Amygdala (tissue), 56 donors: ENCODE measurements around the gene AVPR1A.
A peak's percentile ranks its signal among the peaks of the same experiment; 100 is the strongest.
"Not testable (repeated sequence)": the region's sequence is repeated elsewhere in the genome, so short reads cannot be mapped to it uniquely, and the experiment has no call there.

Experiments used
- DNase-seq, 56 donors: peaks; one replicate each; lab custom pipeline; 2025; lab: John Stamatoyannopoulos, UW

Gene AVPR1A

DNA sequence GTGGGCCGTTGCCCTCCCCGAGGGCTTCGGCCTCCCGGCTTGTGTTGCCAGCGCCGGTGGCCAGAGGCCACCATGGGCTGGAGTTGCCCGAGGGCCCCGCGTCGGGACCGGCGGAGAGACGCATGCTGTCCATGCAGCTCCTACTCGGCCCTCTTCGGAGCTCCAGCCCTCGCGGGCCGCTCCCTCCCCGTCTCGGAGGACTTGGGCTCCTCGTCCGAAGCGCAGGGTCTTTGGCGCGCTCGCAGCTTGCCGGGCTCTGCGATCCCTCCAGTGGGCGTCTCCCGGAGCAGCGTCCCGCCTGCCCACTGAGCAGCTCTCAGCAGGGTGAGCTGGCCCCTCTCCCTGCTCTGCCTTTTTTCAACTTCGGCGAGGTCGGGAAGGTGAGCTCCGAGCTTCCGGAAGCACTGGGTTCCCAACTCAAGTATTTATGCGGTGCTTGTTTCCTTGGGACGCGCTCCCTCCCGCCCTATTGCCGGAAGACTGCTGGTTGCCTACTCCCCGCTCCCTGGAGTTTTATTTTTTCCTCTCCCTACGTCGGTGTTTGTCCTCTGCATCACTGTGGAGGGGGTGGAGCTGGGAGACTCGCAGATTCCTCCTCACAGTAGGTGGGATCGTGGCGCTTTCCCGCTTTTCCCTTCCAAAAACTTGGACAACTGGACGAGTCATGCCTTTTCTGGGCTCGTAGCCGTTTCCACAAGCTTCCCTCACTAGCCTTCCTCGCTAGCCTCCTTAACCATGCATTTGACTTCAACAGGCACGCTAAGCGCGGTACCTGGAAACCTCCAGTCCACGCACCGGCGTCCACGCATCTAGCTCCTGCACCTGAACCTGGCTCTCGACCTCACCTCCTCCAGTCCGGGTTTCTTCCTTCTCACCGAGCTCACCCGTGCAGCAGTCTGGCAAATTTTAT is at the start of gene AVPR1A:
Gene AVPR1A (minus strand): TSS at position 489 of the 910 bp plus-strand sequence. CDS start 365 bp downstream, at position 124.
- peak in 2 of 56 donors; percentile 1 to 2 for DNase-seq

DNA sequence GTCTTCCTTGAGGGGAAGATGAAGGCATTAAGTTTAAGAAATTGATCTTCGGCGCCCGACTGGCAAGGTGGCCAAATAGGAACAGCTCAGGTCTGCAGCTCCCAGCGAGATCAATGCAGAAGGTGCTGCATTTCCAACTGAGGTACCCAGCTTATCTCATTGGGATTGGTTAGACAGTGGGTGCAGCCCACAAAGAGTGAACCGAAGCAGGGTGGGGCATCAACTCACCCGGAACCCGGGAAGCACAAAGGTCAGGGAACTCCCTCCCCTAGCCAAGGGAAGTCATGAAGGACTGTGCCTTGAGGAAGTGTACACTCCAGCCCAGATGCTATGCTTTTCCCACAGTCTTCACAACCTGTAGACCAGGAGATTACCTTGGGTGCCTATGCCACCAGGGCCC is 45.2 kb upstream of the AVPR1A start:
- no peak for DNase-seq

DNA sequence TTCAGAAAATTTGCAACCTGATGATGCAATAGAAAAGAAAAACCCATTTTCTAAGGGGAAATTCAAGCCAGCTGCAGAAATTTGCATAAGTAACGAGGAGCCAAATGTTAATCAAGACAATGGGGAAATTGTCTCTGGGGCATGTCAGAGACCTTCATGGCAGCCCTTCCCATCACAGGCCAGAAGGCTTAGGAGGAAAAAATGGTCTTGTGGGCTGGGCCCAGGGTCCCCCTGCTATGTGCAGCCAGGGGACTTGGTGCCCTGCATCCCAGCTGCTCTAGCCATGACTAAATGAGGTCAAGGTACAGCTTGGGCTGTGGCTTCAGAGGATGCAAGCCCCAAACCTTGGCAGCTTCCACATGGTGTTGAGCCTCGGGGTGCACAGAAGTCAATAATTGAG is 28.2 kb upstream of the AVPR1A start:
- no peak for DNase-seq

DNA sequence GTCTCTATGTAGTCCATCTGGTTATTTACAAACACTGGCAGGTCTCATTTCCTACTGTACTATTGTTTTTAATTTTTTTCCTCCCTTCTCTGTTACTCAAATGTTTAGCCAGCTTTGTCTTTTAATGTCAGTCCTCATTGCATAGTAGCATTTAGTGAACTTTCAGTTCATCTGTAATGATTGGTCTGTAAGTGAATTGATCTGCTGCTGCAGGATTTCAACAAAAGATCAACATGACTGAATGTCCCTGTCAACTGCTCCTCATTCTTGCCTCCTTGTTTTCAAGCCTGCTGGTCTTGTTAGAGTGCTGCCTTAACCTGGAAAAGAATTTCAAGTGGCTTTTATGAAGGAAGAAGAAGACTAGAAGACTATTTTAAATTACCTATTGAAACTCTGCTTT is 19.3 kb upstream of the AVPR1A start:
- no peak for DNase-seq

DNA sequence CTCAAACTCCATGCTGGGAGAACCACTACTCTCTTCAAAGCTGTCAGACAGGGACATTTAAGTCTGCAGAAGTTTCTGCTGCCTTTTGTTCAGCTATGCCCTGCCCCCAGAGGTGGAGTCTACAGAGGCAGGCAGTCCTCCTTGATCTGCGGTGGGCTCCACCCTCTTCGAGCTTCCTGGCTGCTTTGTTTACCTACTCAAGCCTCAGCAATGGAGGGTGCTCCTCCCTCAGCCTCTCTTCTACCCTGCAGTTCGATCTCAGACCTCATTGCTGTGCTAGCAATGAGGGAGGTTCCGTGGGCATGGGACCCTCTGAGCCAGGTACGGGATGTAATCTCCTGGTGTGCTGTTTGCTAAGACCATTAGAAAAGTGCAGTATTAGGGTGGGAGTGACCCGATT is 16.7 kb upstream of the AVPR1A start:
- not testable (repeated sequence) for DNase-seq

DNA sequence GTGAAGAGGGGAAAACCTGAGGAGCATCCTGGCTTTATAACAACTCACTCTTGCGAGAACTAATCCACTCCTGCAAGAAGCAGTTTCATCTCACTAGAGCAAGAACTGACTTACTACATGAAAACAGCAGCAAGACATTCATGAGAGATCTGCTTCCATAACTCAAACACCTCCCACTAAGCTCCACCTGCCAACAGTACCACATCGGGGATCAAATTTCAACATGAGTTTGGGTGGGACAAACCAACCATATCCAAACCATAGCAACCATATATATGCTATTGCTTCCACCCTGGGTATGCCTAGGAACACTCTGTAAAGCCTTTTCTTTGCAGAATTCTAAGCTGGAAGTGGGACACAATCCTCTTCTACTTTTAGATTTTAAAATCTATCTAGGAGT is 13.9 kb upstream of the AVPR1A start:
- no peak for DNase-seq

DNA sequence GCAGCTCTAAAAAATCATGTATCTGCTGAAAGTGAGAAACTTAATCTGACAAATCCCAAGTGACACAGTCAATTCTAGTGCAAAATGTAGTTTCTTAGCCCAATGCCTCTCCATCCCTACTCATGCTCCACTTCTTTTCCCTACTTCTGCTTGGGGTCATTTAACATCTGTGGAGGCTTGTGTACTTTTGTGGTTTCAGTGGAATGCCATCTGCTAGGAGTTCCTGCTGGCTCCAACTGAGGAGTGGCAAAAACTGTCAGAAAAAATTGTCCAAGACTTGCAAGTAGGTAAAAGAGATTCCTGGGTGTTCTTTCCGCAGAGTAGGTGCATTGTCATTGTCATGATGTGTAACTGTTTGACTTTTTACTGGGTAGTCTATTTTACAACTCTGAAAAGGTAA is 12.5 kb upstream of the AVPR1A start:
- DNase-seq, result no peak

DNA sequence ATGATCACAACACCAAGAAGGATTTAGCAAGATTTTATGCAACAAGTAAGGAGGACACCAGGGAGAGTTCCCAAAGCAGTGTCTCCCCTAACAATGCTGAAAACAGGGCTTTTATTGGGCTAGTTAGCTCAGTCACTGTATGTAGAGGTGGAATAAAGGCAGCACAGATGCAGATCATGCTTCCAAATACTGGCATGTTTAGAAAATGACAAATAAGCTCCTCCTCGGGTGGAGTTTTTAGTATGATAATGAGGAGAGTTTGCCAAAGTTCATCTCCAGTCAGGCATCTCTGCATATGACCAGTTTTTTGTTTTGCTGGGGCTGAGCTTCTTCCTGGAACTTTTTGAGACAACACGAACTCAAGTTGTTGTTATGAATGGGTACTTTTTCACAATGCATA is 4.4 kb upstream of the AVPR1A start:
- DNase-seq, result no peak

DNA sequence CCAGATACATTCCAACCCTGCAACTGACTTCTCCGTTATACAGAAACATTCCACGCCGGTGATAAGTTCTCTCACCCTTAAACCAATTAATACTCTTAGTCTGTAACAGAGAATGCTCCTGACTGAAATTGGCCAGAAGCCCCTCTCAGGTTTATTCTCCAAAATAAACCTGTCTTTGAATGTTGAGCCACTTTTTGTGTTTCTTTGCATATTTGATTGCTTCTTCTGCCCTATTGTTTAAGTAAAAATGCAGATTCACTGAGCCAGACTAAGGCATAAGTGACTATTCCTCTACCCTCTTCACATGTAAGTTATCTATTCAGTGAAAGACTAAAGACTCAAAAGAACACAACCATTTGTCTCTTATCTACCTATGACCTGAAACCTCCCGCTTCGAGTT is 3.6 kb upstream of the AVPR1A start:
- no peak for DNase-seq

DNA sequence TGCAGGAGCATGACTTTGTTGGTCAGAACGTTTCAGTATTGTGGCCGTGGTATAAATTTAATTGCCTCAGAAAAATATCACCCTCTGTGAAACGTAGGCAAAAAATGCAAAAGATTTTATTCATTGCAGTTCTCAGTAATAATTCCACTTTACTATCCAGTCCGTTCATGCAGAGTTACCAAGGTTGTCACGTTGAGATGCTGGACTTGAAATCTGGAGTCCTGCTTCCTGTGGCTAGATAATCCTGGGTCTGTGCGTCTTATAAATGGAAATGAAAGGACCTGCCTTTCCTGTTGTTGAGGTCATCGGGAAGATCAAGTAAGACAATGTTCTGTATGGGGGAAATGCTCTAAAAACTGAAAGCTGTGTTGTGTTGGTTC is 1.3 kb upstream of the AVPR1A start:
- no peak for DNase-seq

DNA sequence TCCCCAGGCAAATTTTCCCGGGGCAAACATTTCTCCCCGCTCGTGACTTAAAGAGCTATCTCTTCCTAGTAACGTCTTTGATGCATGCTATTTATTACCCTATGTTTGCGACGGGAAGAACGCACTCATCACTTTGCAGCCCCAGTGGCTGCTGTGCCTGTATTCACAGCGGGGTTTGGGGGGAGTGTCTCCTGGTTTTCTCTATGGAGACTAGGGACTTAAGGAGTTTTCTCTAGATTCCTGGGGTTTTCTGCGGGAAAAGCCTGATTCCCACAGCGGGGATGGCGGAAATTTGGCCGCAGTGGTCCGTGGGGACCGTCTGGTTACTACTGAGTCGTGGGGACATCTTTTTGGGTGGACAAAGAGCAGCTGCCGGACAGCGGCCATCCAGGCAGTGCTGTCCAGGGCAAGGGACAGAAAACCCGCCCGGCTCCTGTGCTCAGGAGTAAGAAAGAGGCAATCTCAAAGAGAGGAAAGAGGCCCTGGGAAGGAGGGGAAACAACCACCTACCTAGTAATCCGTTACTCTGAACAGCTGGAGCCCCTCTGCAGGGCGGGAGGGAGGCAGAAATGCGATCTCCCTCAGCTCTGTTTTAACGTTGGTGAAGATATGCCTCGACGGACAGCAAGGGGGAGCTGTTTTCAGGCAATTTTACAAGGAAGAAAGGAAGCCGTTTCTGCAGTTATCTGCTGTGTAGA is 771 bp upstream of the AVPR1A start:
- DNase-seq, result peak in 23 of 56 donors; percentile 2 to 52 (median 19)

DNA sequence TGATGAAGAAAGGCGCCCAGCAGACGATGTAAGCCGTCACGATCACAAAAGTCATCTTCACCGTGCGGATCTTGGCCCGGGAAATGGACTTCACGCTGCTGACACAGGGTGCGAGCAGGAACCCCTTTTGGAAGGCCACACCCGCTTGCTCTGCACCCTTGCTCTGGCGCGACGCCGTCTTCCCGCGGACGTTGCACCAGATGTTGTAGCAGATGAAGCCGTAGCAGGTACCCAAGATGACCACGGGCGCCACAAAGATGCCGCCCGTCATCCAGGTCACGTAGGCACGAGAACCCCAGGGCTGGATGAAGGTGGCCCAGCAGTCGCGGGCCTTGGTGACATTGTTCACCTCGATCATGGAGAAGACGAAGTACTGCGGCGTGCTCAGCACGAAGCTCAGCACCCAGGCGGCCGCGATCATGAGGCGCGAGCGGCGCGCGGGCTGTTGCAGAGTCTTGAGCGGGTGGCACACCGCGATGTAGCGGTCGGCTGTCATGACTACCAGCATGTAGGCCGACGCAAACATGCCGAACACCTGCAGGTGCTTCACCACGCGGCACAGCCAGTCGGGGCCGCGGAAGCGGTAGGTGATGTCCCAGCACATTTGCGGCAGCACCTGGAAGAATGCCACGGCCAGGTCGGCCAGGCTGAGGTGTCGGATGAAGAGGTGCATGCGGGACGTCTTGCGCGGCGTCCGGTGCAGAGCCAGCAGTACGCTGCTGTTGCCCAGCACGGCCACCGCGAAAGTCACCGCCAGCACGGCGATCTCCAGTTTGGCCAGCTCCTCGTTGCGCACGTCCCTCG is 890 bp downstream of the AVPR1A start:
- peak in 1 of 56 donors; percentile 2 for DNase-seq

DNA sequence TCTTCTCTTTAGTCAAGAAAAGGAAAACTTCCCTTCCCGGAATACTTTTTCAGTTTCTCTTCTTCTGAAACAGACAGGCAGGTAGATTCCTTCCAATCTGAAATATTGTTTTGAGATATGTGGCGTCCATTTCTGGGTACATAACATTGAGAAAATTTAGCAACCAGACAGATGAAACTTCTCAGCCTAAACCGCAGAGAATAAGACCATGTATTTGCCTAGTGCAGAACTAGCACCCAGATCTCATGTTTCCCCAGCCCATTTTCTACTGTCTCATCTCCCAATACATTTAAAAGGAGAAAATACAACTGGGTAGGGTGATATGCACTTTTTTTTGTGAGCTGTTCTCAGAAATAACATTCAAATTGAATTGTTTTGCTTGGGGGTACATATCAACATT is 6.4 kb downstream of the AVPR1A start:
- no peak for DNase-seq

DNA sequence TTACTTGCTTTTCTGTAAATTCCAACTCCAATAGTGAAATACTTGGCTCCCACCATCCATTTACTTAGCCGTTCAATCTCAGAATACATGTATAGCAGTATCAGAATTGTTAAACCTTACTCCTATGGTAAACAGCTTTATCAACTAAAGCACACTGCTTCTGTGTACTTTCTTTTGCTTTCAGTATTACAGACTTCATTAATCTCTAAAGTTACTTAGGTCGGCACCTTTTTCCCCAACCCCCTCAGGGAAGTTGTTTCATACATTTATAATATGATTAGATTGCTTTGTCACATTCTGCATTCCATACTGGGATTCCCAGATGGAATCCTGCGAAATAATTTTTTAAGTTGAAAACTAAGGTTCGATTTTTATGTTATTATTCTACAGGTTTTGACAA is 12.5 kb downstream of the AVPR1A start:
- DNase-seq, result no peak

DNA sequence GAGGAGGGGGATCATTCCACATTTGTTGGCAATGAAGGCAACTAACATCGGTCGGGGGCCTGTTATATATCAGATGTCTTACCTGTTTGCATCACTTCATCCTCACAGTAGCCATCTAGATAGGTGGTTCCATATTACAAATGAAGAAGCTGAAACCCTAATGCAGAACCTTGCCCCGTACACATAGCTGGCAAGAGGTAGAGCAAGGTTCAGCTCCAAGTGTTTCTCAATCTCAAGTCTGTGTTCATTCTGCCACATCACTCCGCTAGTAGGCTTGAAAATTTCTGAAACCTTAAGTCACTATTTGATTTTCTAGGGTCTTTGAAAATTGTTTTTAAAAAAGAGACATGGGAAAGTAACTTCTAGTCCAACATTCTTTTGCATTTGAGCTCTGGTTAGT is 17.0 kb downstream of the AVPR1A start:
- no peak for DNase-seq

DNA sequence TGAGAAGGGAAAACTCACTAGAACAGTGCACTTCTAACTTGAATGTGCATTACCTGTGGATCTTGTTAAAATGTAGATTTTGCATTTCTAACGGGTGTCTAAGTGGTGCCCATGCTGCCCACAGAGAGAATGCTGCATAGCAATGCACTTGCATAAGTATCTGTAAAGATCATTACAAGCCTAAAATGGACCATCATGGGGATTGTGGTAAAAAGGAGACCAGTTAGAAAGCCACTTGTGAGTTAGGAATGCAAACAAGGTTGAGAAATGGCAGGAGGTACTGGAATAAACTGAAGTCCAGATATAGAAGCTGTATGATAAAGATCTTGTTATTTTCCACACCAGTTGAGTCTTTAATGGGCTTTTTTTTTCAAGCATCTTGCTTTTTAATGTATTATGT is 18.8 kb downstream of the AVPR1A start:
- DNase-seq, result no peak

DNA sequence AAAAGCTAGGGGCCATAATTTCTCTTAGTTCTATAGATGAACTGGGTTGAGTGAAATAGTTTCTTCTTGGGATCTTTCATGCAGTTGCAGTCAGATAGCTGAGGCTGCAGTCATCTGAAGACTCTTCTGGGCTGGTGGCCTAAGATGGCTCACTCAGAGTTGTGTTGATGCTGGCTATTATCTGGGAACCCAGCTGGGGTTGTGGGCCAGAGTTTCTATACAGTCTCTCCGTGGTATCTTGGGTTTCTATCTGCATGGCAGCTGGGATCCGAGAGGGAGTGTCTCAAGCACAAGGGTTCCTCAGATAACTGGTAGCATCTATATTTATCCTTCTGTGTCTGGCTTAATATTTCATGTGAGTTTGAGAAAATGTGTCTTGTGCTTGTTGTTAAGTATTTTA is 21.1 kb downstream of the AVPR1A start:
- no peak for DNase-seq

DNA sequence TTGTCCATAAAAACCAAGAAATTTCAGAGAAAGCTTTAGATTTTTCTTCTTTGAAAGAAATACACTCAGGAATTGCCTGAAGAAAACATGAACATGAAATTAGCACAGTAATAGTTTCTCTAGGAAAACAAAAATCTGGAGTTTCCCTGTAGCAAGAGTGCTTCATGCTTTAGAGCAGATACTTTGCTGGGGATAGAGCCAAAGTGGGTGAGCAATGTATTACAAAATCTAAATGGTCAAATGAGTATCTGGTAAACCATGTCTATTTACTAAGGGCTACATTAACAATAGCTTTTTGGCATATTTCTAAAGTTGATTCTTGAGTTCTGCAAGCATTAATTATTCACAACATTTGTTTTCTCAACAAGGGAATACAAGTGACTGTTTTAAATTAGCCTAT is 26.2 kb downstream of the AVPR1A start:
- no peak for DNase-seq

DNA sequence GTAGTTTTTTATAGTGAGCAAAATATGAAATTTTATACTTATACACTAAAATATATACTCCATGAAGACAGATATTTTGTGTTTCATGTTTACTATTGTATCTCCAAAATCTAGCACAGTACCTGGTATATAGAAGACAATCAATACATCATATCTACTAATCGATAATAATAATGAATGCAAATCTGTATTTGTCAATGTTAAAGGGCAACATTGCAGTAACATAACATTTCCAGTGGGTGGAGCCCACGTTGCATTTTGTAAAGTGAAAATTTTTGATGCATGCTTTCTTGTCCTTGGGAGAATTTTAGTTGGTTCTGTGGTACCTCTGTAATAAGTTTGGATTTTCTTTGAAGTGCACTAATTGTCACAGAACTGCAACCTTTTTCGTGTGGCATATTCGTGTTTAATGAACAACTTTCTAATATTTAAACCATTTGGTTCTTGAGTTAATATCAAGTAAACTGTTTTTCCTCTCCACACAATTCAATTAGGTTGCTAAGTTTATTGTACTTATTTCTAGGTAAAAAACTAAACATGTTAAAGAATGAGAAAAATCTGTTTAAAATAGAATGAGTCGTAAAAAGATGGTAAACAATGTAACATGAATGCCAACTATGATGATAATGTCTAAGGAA is 47.4 kb downstream of the AVPR1A start:
- peak in 1 of 56 donors; percentile 10 for DNase-seq

DNA sequence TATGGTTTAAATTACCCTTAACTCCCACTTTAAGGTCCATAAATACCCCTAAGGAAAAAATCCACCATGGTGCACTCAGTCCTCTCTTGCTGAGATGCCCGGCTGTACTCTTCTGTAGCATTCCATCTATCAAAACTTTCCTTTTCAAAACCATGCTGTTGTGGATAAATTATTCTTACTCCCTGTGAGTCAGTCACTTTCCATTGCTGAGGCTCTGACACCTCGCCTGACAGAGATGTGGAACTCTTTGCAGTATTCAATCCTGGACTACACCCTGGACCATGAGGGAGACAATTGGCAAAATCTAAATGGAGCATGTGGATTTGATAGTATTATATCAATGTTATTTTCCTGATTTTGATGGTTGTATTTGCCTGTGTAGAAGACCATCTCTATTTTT is 49.1 kb downstream of the AVPR1A start:
- DNase-seq, result no peak

DNA sequence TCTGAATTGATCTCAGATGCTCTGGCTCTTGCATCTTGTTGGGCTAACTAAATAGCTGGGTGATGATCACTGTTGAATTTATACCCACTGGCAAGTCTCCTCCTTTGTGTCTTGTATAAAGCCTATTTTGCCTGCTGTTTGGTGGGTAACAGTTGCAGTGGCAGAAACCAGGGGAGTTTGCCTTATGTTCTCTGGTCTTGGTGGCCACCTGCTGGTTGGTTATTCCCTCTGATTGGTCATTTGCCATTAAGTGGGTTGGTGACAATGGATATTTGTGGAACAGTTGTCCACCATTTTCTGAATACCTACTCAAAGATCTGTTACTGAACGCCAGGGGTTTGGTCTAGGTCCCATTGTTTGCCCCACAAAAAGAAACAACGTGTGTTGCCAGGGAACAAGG is 52.1 kb downstream of the AVPR1A start:
- DNase-seq, result no peak
